Stimulated activated CD4-positive, alpha-beta T cell treated with anti-CD3 and anti-CD28 coated beads, TNF-alpha, amount 100 ng/mL, for 4 hours (primary cell): ENCODE data around the gene BCL10.

Experiments
- DNase-seq, 3 experiments: peaks; one replicate each; pipeline ENCODE4 v3.0.0-alpha.2; 2020; ENCODE audit warnings: low read depth in 3 of 3

The BCL10 gene

GRCh38 chr1:85297855-85298629, 21.6 kb upstream of the BCL10 start:
- peak; percentile 28 to 50 (median 43) for DNase-seq

- no peak for DNase-seq
Measured at GRCh38 chr1:85297538-85297854, 21.1 kb upstream of the BCL10 start.

- no peak for DNase-seq
Measured at GRCh38 chr1:85296980-85297379, 20.5 kb upstream of the BCL10 start.

GRCh38 chr1:85295654-85296053, 19.2 kb upstream of the BCL10 start:
- DNase-seq, result no peak

GRCh38 chr1:85295006-85295431, 18.6 kb upstream of the BCL10 start:
- DNase-seq, result no peak

GRCh38 chr1:85290826-85291225, 14.4 kb upstream of the BCL10 start:
- no peak for DNase-seq

GRCh38 chr1:85289848-85290335, 13.5 kb upstream of the BCL10 start:
- DNase-seq, result no peak

GRCh38 chr1:85289207-85289847, 12.9 kb upstream of the BCL10 start:
- DNase-seq, result no peak

GRCh38 chr1:85284202-85284601, 7.8 kb upstream of the BCL10 start:
- DNase-seq, result no peak

GRCh38 chr1:85283475-85284199, 7.2 kb upstream of the BCL10 start:
- DNase-seq, result no peak

- DNase-seq, result no peak
Measured at GRCh38 chr1:85282424-85282823, 6.0 kb upstream of the BCL10 start.

- no peak for DNase-seq
Measured at GRCh38 chr1:85280636-85281035, 4.2 kb upstream of the BCL10 start.

GRCh38 chr1:85279458-85280080, 3.1 kb upstream of the BCL10 start:
- DNase-seq, result no peak

- DNase-seq, result peak in 2 of 3 experiments; percentile 41 to 42
Measured at GRCh38 chr1:85278853-85279314, 2.5 kb upstream of the BCL10 start.

- DNase-seq, result no peak
Measured at GRCh38 chr1:85277802-85278201, 1.4 kb upstream of the BCL10 start.

GRCh38 chr1:85276978-85277639, 677 bp upstream of the BCL10 start:
- no peak for DNase-seq

GRCh38 chr1:85275701-85276214, 674 bp downstream of the BCL10 start:
- no peak for DNase-seq

GRCh38 chr1:85274969-85275453, 1.4 kb downstream of the BCL10 start:
- no peak for DNase-seq

- DNase-seq, result no peak
Measured at GRCh38 chr1:85273397-85273796, 3.0 kb downstream of the BCL10 start.

- no peak for DNase-seq
Measured at GRCh38 chr1:85268801-85269585, 7.4 kb downstream of the BCL10 start.
